HepG2 (cell line): ENCODE data around the gene MYPN. TPM values are rescaled to one million over a fixed set of nuclear protein-coding genes. Genes with fewer than 3 reads are reported as not detected.

Experiments used
- CENPT ChIP-seq: sonication (generic); formaldehyde crosslinking; IDR thresholded peaks from 2 replicates; pipeline ENCODE4 v1.8.0; 2022; ENCODE audit warnings: low read depth, mild to moderate bottlenecking, moderate library complexity, missing genetic modification reagents
- DR1 ChIP-seq: sonication (generic); formaldehyde crosslinking; IDR thresholded peaks from 2 replicates; pipeline ENCODE4 v1.8.0; 2021; ENCODE audit warnings: mild to moderate bottlenecking, missing genetic modification reagents, inconsistent platforms
- FOSL1 ChIP-seq: sonication (generic); formaldehyde crosslinking; IDR thresholded peaks from 2 replicates; pipeline ENCODE4 v1.9.0; 2021; ENCODE audit warnings: missing genetic modification reagents, borderline replicate concordance
- KLF11 ChIP-seq: IDR thresholded peaks from 2 replicates; pipeline ENCODE4 v1.6.1; 2016; ENCODE audit warnings: missing compliant biosample characterization
- KLF12 ChIP-seq: sonication (generic); formaldehyde crosslinking; IDR thresholded peaks from 2 replicates; pipeline ENCODE4 v1.4.0; 2020; ENCODE audit warnings: missing genetic modification reagents, borderline replicate concordance
- KLF15 ChIP-seq: sonication (generic); formaldehyde crosslinking; IDR thresholded peaks from 2 replicates; pipeline ENCODE4 v1.8.1; 2023; ENCODE audit warnings: borderline replicate concordance, mild to moderate bottlenecking, inconsistent platforms, missing genetic modification reagents, mixed read lengths
- RFXAP ChIP-seq: sonication (generic); formaldehyde crosslinking; IDR thresholded peaks from 2 replicates; pipeline ENCODE4 v1.4.0; 2020; ENCODE audit warnings: missing genetic modification reagents, borderline replicate concordance
- TAF15 ChIP-seq: fragments of 200-400 bp; formaldehyde crosslinking; IDR thresholded peaks from one replicate; pipeline ENCODE4 v1.6.1; 2018; ENCODE audit warnings: mild to moderate bottlenecking, low read depth, low read length; ENCODE audit not compliant: poor library complexity, severe bottlenecking
- XRCC5 ChIP-seq: fragments of 200-400 bp; formaldehyde crosslinking; optimal IDR thresholded peaks from 2 replicates; pipeline ENCODE3; 2017; ENCODE audit warnings: mild to moderate bottlenecking, low read length
- YEATS2 ChIP-seq: sonication (generic); formaldehyde crosslinking; IDR thresholded peaks from 2 replicates; pipeline ENCODE4 v1.4.0; 2020; ENCODE audit warnings: missing genetic modification reagents, borderline replicate concordance
- ZNF713 ChIP-seq: sonication (generic); formaldehyde crosslinking; IDR thresholded peaks from 2 replicates; pipeline ENCODE4 v1.4.0; 2020; ENCODE audit warnings: mild to moderate bottlenecking, missing genetic modification reagents
- polyA plus RNA-seq, 8 experiments: library from polyadenylated mRNA; depleted of rRNA in 3 of 8; stranded (reverse) in 7 of 8; unstranded in 1 of 8; fragments of >200 nt; fragmentation: Illumina TruSeq in 4 of 8; extraction: Trizol in 4 of 8; gene quantifications; 2 replicates each; pipeline versions ENCODE4 v1.2.1 to v1.2.3, GENCODE V29; 2011 to 2016; ENCODE audit warnings: low read depth in 4 of 8, missing spikeins in 1 of 8, mixed read lengths in 1 of 8; ENCODE audit not compliant: insufficient read depth in 1 of 8
- total RNA-seq, 5 experiments: library from RNA; depleted of rRNA; stranded (reverse); fragments of >200 nt; fragmentation: Illumina TruSeq; extraction: Trizol; gene quantifications; 2 replicates each; pipeline ENCODE4 v1.2.3, GENCODE V29; 2016; ENCODE audit warnings: low read depth in 1 of 5
- TF ChIP-seq, protein P1 (sequence below): IDR thresholded peaks from 2 replicates; pipeline ENCODE4 v1.6.1; 2016
- TF ChIP-seq, protein P2 (sequence below): sonication (generic); formaldehyde crosslinking; IDR thresholded peaks from 2 replicates; pipeline ENCODE4 v1.4.0; 2020; ENCODE audit warnings: missing genetic modification reagents
- TF ChIP-seq, protein P3 (sequence below): sonication (generic); formaldehyde crosslinking; IDR thresholded peaks from 2 replicates; pipeline ENCODE4 v1.4.0; 2020; ENCODE audit warnings: missing genetic modification reagents
- TF ChIP-seq, protein P4 (sequence below): sonication (generic); formaldehyde crosslinking; IDR thresholded peaks from 2 replicates; pipeline ENCODE4 v1.4.0; 2020; ENCODE audit warnings: missing genetic modification reagents
- TF ChIP-seq, protein P5 (sequence below): sonication (generic); formaldehyde crosslinking; IDR thresholded peaks from 2 replicates; pipeline ENCODE4 v1.4.0; 2020; ENCODE audit warnings: missing genetic modification reagents
- TF ChIP-seq, protein P6 (sequence below): sonication (generic); formaldehyde crosslinking; IDR thresholded peaks from 2 replicates; pipeline ENCODE4 v1.5.0; 2020; ENCODE audit warnings: mild to moderate bottlenecking, missing genetic modification reagents
- TF ChIP-seq, protein P7 (sequence below): sonication (generic); formaldehyde crosslinking; IDR thresholded peaks from 2 replicates; pipeline ENCODE4 v1.5.1; 2020; ENCODE audit warnings: missing genetic modification reagents, mild to moderate bottlenecking, borderline replicate concordance

Gene MYPN
- total and polyA plus RNA-seq, 2 of the 13 experiments (the other 11 are each of a cell fraction or from before 2014, with no cell fraction given) = not detected

DNA sequence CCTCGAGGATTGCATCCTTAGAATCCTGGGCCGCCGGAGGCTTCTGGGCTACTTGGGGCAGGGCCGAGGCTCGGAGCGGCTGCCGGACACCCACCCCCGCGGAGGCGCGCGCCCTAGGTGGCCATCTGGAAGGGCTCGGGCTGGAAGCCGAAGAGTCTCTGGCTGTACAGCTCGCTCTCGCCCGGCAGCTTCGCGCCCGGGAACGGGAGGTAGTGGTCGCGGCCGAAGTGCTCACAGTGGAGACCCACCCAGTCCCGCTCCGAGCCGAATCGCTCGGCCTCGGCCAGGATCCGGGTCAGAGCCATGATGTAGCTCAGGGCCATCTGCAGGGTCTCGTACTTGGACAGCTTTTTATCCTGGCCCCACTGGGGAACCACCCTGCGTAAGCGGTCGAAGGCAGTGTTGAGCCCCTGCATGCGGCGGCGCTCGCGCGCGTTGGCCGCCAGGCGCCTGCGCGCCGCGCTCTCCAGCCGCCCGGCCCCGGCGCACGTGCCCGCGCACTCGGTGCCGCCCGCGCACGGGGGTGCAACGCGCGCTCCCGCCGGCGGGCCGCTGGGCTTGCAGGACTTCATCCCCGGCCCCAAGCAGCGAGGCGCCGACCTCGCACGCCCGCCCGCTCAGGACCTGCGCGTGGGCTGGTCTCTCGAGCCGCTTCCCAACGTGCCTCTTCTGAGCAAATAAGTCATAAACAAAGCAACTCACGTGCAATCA lies 122.0 kb downstream of the MYPN start (continued):
- TF ChIP-seq, protein P1, sequence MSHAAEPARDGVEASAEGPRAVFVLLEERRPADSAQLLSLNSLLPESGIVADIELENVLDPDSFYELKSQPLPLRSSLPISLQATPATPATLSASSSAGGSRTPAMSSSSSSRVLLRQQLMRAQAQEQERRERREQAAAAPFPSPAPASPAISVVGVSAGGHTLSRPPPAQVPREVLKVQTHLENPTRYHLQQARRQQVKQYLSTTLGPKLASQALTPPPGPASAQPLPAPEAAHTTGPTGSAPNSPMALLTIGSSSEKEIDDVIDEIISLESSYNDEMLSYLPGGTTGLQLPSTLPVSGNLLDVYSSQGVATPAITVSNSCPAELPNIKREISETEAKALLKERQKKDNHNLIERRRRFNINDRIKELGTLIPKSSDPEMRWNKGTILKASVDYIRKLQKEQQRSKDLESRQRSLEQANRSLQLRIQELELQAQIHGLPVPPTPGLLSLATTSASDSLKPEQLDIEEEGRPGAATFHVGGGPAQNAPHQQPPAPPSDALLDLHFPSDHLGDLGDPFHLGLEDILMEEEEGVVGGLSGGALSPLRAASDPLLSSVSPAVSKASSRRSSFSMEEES (CRISPR knock-in tag) = no peak
- TF ChIP-seq YEATS2 = no peak
- TF ChIP-seq ZNF713 (CRISPR knock-in tag) = no peak
- peak; percentile 70; the same call in 1 of the 2 replicates for TF ChIP-seq KLF15 (CRISPR knock-in tag)
- TF ChIP-seq, protein P2, sequence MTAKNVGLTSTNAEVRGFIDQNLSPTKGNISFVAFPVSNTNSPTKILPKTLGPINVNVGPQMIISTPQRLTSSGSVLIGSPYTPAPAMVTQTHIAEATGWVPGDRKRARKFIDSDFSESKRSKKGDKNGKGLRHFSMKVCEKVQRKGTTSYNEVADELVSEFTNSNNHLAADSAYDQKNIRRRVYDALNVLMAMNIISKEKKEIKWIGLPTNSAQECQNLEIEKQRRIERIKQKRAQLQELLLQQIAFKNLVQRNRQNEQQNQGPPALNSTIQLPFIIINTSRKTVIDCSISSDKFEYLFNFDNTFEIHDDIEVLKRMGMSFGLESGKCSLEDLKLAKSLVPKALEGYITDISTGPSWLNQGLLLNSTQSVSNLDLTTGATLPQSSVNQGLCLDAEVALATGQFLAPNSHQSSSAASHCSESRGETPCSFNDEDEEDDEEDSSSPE (CRISPR knock-in tag) = peak; percentile 75
- TF ChIP-seq, protein P3, sequence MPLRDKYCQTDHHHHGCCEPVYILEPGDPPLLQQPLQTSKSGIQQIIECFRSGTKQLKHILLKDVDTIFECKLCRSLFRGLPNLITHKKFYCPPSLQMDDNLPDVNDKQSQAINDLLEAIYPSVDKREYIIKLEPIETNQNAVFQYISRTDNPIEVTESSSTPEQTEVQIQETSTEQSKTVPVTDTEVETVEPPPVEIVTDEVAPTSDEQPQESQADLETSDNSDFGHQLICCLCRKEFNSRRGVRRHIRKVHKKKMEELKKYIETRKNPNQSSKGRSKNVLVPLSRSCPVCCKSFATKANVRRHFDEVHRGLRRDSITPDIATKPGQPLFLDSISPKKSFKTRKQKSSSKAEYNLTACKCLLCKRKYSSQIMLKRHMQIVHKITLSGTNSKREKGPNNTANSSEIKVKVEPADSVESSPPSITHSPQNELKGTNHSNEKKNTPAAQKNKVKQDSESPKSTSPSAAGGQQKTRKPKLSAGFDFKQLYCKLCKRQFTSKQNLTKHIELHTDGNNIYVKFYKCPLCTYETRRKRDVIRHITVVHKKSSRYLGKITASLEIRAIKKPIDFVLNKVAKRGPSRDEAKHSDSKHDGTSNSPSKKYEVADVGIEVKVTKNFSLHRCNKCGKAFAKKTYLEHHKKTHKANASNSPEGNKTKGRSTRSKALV (CRISPR knock-in tag) = peak; percentile 96
- no peak for TF ChIP-seq CENPT
- TF ChIP-seq, protein P4, sequence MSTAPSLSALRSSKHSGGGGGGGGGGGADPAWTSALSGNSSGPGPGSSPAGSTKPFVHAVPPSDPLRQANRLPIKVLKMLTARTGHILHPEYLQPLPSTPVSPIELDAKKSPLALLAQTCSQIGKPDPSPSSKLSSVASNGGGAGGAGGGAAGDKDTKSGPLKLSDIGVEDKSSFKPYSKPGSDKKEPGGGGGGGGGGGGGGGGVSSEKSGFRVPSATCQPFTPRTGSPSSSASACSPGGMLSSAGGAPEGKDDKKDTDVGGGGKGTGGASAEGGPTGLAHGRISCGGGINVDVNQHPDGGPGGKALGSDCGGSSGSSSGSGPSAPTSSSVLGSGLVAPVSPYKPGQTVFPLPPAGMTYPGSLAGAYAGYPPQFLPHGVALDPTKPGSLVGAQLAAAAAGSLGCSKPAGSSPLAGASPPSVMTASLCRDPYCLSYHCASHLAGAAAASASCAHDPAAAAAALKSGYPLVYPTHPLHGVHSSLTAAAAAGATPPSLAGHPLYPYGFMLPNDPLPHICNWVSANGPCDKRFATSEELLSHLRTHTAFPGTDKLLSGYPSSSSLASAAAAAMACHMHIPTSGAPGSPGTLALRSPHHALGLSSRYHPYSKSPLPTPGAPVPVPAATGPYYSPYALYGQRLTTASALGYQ (CRISPR knock-in tag) = no peak
- TF ChIP-seq KLF11 (CRISPR knock-in tag) = no peak
- no peak for TF ChIP-seq XRCC5
- TF ChIP-seq RFXAP = peak; percentile 82
- peak; percentile 45; the same call in 1 of the 2 replicates for TF ChIP-seq FOSL1 (CRISPR knock-in tag)
- TF ChIP-seq DR1 (CRISPR knock-in tag) = no peak; the same call in 1 of the 2 replicates
- peak; percentile 71; the same call in 1 of the 2 replicates for TF ChIP-seq KLF12 (CRISPR knock-in tag)
- TF ChIP-seq, protein P5, sequence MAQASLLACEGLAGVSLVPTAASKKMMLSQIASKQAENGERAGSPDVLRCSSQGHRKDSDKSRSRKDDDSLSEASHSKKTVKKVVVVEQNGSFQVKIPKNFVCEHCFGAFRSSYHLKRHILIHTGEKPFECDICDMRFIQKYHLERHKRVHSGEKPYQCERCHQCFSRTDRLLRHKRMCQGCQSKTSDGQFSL (CRISPR knock-in tag) = no peak
- TF ChIP-seq, protein P6, sequence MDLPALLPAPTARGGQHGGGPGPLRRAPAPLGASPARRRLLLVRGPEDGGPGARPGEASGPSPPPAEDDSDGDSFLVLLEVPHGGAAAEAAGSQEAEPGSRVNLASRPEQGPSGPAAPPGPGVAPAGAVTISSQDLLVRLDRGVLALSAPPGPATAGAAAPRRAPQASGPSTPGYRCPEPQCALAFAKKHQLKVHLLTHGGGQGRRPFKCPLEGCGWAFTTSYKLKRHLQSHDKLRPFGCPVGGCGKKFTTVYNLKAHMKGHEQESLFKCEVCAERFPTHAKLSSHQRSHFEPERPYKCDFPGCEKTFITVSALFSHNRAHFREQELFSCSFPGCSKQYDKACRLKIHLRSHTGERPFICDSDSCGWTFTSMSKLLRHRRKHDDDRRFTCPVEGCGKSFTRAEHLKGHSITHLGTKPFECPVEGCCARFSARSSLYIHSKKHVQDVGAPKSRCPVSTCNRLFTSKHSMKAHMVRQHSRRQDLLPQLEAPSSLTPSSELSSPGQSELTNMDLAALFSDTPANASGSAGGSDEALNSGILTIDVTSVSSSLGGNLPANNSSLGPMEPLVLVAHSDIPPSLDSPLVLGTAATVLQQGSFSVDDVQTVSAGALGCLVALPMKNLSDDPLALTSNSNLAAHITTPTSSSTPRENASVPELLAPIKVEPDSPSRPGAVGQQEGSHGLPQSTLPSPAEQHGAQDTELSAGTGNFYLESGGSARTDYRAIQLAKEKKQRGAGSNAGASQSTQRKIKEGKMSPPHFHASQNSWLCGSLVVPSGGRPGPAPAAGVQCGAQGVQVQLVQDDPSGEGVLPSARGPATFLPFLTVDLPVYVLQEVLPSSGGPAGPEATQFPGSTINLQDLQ = no peak; the same call in 1 of the 2 replicates
- no peak for TF ChIP-seq TAF15
- TF ChIP-seq, protein P7, sequence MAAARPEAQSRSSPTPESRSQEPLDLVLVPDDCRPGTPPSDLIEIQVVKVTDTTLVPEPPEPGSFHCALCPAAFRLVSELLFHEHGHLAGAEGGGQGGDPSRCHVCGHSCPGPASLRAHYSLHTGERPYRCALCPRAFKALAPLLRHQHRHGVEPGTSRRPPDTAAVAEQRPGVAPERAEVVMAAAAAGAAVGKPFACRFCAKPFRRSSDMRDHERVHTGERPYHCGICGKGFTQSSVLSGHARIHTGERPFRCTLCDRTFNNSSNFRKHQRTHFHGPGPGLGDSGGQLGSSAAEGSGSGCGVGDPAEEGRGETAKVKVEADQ = no peak
